HTR-8/SVneo (cell line): ENCODE measurements around the gene PPID.
"Not testable (repeated sequence)": the region's sequence is repeated elsewhere in the genome, so short reads cannot be mapped to it uniquely, and the experiment has no call there.

Experiments used
- DNase-seq: peaks from one replicate; pipeline ENCODE4 v3.0.0; 2011; ENCODE audit warnings: low spot score, mixed read lengths; ENCODE audit not compliant: insufficient read length
- FAIRE-seq: peaks from 2 replicates; lab custom pipeline; 2011; peaks lifted over from hg19 to GRCh38; lab: Jason Lieb, UNC

Gene PPID

GRCh38 chr4:158739600-158739999, 16.4 kb upstream of the PPID start:
- DNase-seq, result no peak
- FAIRE-seq, result no peak

- DNase-seq (no peak), FAIRE-seq (no peak)
Observed at GRCh38 chr4:158738866-158739265, 15.7 kb upstream of the PPID start.

GRCh38 chr4:158729716-158730559, 6.7 kb upstream of the PPID start:
- DNase-seq (peak; percentile 63), FAIRE-seq (peak; percentile 9)

- FAIRE-seq (no peak), DNase-seq (no peak)
Observed at GRCh38 chr4:158728236-158728635, 5.0 kb upstream of the PPID start.

- FAIRE-seq (no peak), DNase-seq (no peak)
Observed at GRCh38 chr4:158726633-158727032, 3.4 kb upstream of the PPID start.

- FAIRE-seq (no peak), DNase-seq (no peak)
Observed at GRCh38 chr4:158724637-158725036, 1.4 kb upstream of the PPID start.

- DNase-seq (no peak), FAIRE-seq (peak; percentile 40)
Observed at GRCh38 chr4:158722291-158722916, 792 bp downstream of the PPID start.

- DNase-seq (no peak), FAIRE-seq (no peak)
Observed at GRCh38 chr4:158721680-158722079, 1.5 kb downstream of the PPID start.

- DNase-seq (no peak), FAIRE-seq (no peak)
Observed at GRCh38 chr4:158715802-158716201, 7.4 kb downstream of the PPID start.

- FAIRE-seq, result no peak
- DNase-seq, result no peak
Observed at GRCh38 chr4:158714937-158715336, 8.3 kb downstream of the PPID start.

- FAIRE-seq, DNase-seq: not testable (repeated sequence)
Observed at GRCh38 chr4:158712622-158713021, 10.6 kb downstream of the PPID start.

- no peak for DNase-seq
- FAIRE-seq, result no peak
Observed at GRCh38 chr4:158710814-158711213, 12.4 kb downstream of the PPID start.

GRCh38 chr4:158704274-158704673, 18.9 kb downstream of the PPID start:
- no peak for FAIRE-seq

GRCh38 chr4:158688813-158689212, 34.4 kb downstream of the PPID start:
- no peak for FAIRE-seq
- no peak for DNase-seq

More at GRCh38 chr4:158704274-158704673, 18.9 kb downstream of the PPID start:
- DNase-seq, result no peak

- no peak for FAIRE-seq
- no peak for DNase-seq
Observed at GRCh38 chr4:158682066-158682465, 41.1 kb downstream of the PPID start.

- FAIRE-seq (no peak), DNase-seq (no peak)
Observed at GRCh38 chr4:158681629-158682028, 41.6 kb downstream of the PPID start.

- DNase-seq, result no peak
- FAIRE-seq, result no peak
Observed at GRCh38 chr4:158678767-158679166, 44.4 kb downstream of the PPID start.

- no peak for DNase-seq
- no peak for FAIRE-seq
Observed at GRCh38 chr4:158676076-158676475, 47.1 kb downstream of the PPID start.

GRCh38 chr4:158673633-158674032, 49.6 kb downstream of the PPID start:
- FAIRE-seq, result no peak
- DNase-seq, result no peak

- peak; percentile 91 for FAIRE-seq
- peak; percentile 97 for DNase-seq
Observed at GRCh38 chr4:158671915-158672806, 51.0 kb downstream of the PPID start, which contains the start of gene ETFDH. ETFDH (plus strand) TSS chr4:158672296; CDS start chr4:158672457, 161 bp downstream.

GRCh38 chr4:158671665-158671914, 51.6 kb downstream of the PPID start, which contains the start of gene C4orf46:
C4orf46 (minus strand) TSS chr4:158671887; CDS start chr4:158671801, 86 bp downstream.
- FAIRE-seq (no peak), DNase-seq (no peak)
